ENCODE results near the gene GPR15LG.
"Not testable (repeated sequence)": the region's sequence is repeated elsewhere in the genome, so short reads cannot be mapped to it uniquely, and the experiment has no call there.

Gene GPR15LG
- total RNA-seq, result 0 to 0.44 (median 0) reads per million in 17 experiments

DNA sequence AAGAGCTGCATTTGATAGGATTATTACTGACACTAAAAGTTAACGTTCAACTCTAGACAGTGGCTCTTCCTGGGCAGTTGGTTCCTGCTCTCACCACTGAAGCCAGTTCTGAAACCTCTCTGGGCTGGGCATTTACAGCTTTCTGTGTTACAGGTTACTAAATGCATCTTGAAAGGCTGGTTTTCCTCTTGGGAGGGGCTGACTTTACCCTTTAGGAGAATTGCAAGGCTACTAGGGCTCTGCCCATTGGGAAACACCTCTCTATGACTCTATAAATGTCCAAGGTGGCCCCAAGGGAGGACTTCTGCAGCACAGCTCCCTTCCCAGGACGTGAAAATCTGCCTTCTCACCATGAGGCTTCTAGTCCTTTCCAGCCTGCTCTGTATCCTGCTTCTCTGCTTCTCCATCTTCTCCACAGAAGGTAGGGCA is at the start of gene GPR15LG:
Gene GPR15LG, plus strand, starts transcription at position 301 of the 429 bp plus-strand sequence. Its CDS starts 51 bp downstream, at position 352.
- no peak for DNase-seq

DNA sequence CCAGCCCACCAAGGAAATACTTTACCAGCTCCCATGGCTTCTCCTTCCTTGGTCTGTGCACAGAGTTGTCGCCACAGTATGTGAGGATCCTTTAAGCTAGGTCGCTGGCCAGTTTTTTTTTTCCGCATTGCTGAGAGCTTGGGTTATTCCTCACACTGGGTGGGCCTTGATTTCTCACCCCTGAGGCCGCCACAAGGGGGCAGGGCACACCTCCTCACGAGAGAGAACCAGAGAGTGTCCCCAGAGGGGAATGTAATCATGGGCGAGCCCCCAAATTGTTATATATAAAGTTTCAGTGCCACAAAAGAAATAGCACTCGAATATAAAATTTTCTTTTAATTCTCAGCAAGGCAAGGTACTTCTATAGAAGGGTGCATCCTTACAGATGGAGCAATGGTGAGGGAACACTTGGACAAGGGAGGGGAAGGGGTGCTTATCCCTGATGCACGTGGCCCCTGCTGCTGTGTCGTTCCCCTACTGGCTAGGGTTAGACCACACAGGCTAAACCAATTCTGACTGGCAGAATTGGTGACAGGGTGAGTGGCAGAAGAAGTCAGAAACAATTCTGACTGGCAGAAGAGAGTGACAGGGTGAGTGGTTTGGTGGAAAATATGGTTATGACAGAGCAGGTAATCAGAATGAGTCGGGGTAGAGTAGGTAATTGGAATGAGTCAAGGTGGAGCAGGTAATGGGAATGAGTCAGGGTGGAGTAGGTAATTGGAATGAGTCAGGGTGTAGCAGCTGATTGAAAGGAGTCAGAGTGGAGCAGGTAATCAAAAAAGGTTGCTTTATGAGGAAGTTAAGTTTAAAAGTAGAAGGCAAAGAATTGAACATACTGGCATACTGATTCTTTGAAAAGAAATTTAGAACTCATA is 47.5 kb upstream of the GPR15LG start:
- not testable (repeated sequence) for DNase-seq

DNA sequence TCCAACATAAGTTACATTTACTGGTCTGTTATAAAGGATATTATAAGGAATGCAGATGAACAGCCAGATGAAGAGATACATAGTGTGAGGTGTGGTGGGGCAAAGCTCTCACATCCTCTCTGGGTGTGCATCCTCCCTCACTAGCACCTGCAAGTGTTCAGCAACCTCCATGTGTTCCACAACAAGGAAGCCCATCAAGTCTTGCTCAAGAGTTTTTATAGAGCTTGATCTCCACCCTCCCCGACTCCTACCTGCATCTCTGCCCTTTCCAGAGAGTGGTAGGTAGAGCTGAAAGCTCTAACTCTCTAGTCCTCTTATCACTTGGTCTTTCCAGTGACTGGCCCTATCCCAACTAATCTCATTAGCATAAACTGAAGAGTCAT is 46.8 kb upstream of the GPR15LG start:
- DNase-seq, result no peak

DNA sequence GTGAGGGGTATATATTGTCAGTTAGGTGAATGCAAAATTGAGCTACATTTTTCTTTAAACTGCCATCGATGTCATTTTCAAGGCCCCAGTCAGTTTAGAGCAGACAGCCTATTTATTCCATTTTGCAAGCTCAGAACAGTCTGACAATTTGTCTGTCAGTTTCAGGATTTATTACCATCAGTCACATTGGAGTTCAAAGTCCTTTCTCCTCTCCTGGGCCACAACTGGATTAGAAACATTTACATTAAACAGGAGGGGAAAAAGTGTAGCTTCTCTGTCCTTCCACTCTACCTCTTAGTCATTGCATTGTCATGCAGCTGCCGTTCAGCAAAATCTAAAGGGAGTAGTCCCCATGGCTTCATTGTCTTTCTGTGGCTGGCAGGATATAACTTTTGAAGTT is 37.8 kb upstream of the GPR15LG start:
- DNase-seq, result no peak

DNA sequence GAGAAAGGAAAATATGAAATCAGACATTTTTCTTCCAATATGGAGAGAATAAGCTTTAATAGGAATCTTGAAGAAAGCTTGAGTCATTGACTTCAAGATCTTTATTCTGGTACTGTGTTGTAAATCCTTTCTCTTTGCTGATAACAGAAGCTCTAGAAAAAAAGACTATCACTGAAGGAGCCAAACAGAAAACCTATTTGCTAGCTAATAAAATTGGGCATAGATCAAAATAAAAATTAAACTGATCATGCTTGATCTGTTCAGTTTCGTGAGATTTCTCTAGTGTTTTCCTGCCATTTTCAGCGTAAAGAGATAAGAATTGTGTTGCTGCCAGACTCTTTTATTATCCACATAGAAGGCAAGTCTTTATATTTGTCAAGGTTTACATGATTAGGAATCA is 35.8 kb upstream of the GPR15LG start:
- DNase-seq, result no peak

DNA sequence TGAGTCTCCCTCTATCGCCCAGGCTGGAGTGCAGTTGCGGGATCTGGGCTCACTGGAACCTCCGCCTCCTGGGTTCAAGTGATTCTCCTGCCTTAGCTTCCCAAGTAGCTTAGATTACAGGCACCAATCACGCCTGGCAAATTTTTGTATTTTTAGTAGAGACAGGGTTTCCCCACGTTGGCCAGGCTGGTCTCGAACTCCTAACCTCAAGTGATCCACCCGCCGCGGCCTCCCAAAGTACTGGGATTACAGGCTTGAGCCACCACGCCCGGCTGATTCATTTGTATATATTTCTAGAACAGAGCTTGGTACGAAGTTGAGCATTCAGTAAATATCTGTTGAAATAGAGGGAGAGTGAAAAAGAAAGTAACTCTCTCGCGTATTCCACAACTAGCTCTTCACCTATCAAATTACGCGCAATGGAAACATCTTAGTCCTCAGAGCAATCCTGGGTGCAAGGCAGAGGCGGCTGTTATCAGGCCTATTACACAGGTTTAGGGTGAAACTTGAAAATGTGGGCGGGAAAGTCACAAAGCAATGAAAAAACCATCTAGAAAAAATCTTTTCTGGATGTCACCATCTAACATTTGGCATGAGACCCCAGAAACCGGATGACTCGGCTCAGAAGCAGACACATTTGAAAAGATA is 35.0 kb upstream of the GPR15LG start:
- DNase-seq, result peak in 1 of 4 experiments; percentile 44

DNA sequence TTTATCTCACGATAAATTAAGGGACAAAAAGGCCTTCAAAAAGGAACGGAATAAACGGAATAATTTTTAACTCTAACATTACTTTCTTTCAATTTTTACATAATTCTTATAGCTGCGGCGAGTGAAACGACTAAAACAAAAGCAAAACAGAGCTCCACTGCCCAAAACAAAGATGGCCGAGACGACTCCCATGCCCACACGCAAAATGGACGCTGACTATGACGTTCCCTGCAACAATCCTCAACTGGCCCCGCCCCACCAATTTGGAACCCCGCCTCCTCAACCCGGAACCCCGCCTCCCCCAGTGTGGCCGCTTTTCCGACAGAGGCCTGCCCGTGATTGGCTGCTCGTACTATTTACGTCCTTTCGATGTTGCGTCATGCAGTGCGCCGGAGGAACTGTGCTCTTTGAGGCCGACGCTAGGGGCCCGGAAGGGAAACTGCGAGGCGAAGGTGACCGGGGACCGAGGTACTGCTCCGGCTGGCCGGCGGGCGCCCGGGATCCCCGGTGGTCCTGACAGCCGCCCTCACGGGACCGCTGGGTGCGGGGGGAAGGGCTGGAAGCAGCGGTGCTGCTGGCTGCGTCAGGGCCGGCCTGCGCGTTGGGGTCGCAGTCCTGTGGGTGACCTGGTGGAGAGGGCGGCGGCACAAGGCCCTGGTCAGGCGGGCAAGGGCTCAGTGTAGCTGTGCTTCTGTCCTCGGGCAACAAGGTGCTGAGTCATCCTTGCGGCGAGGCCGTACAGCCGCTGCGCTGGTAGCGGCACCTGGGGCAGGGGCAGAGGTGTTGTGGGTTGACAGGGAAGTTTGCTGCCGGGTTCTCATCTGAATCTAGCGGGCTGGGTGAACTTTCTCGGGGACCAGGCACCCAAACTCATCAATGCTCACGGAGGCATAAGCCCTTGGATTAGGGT is 34.2 kb upstream of the GPR15LG start, which contains the start of gene GHITM:
Gene GHITM, plus strand, starts transcription at position 384 of the 910 bp plus-strand sequence. CDS start 1,992 bp downstream, outside the sequence.
- peak; percentile 99 to 100 (median 99) for DNase-seq

DNA sequence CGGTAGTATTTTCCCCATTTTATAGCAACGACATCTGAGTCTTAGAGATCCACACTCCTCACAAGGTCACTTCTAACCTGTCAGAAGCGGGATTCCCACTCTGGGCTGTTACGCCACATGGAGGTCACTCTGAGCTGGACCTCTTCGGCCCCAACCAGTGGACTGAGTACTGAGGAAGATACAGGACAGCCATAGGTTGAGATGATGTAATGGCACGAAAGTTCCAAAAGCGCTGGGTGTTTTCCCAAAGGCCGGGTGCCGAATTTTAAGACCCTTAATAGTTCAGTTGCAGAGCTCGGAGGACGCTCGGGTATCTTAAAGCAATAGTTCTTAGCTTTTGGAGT is 33.6 kb upstream of the GPR15LG start:
- peak; percentile 32 to 65 (median 52) for DNase-seq

DNA sequence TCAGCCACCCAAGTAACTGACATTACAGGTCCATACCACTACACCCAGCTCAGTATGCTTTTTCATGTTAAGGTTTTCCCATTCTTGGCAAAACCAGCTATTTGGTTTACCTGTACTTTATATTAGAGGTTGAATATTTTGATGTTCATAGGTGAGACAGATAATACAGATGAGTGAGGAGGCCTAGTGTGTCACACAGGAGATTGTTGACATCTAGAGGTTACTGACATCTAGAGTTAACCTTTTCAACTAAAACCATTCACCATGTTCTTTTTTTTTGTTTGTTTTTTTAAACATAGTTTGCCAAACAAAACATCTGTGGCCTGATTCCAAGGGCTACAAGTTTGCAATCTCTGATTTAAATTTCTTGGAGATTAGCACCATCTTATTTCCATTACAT is 26.3 kb upstream of the GPR15LG start:
- DNase-seq, result no peak

DNA sequence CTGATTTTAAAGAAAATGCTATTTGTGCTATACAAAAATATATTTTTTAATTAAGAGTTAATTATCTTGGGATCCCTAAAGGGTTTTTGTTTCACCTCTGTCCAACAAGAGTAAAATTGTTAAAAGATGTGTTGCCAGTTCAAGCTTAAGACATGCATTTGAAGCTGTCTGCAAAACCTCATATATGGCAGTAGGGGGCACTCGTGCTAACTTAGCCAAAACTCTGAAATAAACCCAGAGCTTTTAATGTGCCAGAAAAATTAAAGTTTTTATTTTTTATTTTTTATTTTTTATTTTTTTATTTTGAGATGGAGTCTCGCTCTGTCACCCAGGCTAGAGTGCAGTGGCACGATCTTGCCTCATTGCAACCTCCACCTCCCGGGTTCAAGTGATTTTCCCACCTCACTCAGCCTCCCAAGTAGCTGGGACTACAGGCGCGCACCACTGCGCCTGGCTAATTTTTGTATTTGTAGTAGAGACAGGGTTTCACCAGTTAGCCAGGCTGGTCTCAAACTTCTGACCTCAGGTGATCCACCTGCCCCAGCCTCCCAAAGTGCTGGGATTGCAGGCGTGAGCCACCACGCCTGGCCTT is 25.5 kb upstream of the GPR15LG start:
- peak; percentile 32 to 68 (median 55) for DNase-seq

DNA sequence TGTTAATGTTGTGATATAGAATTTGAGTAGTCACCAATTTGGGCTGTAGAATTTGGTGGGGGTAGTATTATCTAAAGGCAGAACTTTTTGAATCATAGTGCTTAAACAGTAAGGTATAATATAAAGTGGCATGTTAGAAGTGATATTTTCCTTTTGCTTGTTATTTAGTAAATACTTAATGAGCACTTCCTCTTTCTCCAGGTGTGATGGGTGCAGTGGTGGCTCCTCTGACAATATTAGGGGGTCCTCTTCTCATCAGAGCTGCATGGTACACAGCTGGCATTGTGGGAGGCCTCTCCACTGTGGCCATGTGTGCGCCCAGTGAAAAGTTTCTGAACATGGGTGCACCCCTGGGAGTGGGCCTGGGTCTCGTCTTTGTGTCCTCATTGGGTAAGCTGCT is 23.7 kb upstream of the GPR15LG start:
- no peak for DNase-seq

DNA sequence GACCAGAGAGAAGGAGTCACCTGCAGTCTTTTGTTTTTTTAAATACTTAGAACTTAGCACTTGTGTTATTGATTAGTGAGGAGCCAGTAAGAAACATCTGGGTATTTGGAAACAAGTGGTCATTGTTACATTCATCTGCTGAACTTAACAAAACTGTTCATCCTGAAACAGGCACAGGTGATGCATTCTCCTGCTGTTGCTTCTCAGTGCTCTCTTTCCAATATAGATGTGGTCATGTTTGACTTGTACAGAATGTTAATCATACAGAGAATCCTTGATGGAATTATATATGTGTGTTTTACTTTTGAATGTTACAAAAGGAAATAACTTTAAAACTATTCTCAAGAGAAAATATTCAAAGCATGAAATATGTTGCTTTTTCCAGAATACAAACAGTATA is 20.8 kb upstream of the GPR15LG start:
- no peak for DNase-seq

DNA sequence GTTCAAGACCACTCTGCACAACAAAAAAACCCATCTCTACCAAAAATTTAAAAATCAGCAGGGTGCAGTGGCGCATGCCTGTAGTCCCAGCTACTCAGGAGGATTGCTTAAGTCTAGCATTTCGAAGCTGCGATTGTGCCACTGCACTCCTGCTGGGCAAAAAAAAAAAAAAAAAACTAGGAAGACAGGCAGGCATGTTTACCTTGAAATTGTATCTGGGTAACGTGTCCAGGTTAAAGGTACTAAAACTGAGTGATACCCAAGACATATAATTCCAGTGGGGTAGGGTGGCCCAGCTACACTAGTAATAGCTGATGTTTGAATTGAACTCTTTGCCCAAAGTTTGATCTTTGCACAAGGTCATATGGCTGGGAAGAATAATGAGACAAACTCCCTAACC is 18.1 kb upstream of the GPR15LG start:
- no peak for DNase-seq

DNA sequence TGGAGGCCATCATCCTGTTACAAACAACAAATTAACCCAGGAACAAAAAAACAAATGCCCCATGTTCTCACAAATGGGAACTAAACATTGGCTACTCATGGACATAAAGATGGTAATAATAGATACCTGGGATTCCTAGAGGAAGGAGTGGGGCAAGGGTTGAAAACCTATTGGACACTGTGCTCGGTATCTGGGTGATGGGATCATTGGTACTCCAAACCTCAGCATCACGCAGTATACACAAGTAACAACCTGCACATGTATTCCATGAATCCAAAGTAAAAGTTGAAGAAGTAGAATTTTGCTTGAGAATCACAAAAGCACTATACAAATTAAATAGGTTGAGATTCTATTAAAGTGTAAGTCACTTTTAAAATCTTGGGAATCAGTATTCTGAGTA is 17.6 kb upstream of the GPR15LG start:
- no peak for DNase-seq

DNA sequence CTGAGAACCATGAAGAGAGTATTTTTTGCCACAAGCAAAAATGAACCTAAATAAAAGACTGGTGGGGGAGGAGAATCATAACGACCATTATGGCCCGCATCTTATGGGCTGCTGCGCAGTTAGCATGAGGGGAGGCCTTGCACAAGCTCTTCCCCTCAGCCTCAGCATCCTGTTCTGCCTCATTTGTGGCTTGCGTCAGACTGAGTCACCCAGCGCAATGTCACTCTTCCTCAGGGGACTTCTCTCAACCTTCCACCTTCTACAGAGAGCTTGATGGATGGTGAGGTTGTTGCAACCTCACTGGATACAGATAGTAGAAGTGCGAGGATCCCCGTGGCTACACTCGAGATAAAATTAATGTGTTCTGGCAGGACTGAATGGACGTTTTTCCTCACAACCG is 16.8 kb upstream of the GPR15LG start:
- peak; percentile 60 to 80 (median 72) for DNase-seq

DNA sequence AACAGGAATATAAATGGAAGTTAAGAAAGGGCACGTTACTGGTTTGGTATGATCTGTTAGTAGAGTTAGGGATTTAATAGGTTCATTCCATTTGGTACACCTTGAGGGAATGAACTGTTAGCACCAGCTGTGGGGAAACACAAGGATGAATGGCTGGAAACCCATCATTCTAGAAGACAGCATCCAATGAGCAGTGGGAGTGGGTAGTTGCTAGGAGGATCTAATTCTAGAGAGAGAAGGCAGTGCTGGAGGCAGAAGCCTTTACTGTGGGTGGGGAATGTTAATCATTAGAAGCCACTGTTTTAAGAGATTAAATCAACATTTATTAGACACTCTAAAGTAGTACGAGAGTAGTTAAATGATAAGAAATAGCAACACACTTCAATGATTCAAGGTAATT is 15.5 kb upstream of the GPR15LG start:
- DNase-seq, result no peak

DNA sequence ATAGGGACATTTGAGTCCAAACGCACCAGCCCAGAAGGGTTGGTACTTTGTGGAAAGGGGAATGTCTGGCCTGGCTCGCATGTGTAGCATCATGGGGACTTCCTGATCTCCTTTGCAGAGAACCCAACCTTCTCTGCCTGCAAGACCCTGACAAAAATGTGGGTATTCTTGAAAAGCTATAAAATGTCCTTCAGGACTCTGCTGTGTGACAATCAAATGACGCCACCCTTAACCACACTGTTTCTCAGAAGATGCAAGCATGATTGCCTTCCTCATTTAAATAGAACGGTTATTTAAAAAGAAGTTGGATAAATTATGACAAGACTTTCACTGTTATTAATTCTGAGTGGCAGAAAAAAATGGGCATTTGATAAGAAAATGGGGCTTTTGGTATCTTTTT is 15.1 kb upstream of the GPR15LG start:
- peak in 1 of 4 experiments; percentile 18 for DNase-seq

DNA sequence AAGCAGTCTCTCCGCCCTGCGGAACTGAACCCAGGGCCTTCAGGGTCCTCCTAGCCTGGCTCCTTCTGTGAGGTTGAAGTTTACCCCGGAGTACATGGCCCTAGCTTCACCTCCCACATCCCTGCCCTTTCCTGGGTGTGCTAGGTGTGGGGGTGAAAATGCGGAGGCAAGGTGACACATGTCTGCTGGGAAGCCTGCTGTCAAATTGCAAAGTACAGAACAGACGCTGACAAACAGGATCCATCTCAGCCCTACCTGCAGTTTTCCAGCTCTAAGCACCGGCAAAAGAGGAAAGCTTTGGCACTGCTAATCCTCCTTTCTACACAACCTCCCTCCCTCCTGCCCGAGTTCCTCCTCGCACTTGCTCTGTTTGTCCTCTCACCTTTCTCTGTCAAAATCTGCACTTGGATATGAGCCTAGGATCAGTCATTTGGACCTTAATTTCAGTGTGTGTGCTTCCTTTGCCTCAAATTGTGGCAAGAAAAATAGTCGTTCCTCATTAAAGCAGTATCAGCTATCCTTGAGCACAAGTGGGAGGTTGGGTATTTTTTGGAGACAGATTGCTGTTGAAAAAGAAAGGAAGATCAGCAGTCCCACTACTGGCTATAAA is 14.4 kb upstream of the GPR15LG start:
- no peak for DNase-seq

DNA sequence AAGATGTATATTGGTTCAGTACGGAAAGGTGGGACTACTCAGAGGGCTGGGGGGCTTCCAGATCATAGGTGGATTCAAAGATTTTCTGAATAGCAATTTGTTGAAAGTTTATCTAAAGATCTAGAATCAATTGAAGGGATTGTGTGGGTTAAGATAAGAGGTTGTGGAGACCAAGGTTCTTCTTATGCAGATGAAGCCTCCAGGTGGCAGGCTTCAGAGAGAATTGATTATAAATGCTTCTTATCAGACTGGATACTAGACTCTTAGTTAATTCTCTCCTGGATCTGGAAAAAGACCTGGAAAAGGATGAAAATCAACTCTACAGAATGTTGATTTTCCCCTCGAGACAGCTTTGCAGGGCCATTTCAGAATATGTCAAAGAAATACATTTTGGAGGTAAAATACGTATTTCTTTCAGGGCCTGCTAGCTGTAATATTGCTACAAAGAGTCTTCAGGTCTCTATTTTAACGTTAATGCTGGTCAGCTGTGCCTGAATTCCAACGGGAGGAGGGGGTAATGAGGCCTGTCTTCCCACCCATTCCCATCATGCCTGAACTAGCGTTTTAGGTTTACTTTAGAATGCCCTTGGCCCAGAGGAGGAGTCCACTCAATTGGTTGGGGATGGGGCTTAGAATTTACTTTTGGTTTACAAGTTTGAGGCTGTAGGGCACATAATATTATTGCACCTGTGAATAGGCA is 12.8 kb upstream of the GPR15LG start:
- no peak for DNase-seq

DNA sequence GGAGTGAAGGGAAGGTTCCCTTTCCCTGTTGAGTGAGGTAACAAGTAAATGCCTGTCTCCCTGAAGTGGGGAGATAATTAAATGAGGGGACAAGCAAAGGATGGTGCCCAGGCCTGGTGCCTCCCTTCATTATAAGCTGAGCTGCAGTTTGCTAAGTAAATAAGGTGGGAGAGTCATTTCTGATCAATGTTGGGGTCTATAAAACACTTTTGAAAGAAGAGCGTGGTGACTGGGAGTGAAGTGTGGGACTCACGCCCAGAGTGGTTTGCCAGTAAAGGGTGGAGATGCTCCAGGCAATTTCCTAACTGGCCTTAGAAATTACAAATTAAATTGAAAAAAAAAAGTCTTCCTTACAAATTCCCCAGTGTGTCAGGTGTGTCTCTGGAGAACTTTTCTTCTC is 9.6 kb upstream of the GPR15LG start:
- no peak for DNase-seq

DNA sequence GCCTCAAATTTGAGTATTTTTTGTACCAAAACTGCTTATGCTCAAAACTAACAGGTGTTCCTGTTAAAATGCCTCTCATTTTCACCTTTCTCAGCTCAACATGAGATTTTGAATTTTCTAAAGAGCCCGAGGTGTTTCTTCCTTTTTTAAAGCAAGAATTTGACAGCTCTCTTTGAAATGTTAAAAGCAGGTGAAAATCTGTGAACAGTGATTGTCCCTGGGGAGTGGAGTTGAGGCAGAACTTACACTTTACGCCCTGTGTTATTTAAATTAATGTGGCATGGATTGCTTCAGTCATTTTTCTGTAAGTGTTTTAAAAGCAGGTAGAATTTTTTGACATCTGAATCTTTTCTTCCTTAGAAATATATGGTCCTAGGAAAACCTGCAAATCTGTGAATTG is 9.2 kb upstream of the GPR15LG start:
- DNase-seq, result no peak
